Measurements from ENCODE around the gene HYAL2. TPM values are rescaled to one million over a fixed set of nuclear protein-coding genes. Genes with fewer than 3 reads are reported as not detected.
A peak's percentile ranks its signal among the peaks of the same experiment; 100 is the strongest.
"Not testable (repeated sequence)": the region's sequence is repeated elsewhere in the genome, so short reads cannot be mapped to it uniquely, and the experiment has no call there.

Gene HYAL2
- total RNA-seq, 6 experiments from 2014 or later: 13.0 to 41.6 (median 21.2) TPM

- H3K27me3 ChIP-seq: no peaks in the 10 kb centered on the region
- no peaks in the 10 kb centered on the region for H3K9me3 ChIP-seq
- H3K4me1 ChIP-seq: peaks cover 0 to 31% (median 5%) of the 10 kb centered on the region in 4 donors
- under 1% methylated on average over 18 of the region's 61 CpGs for WGBS (ENCODE audit: insufficient coverage, low coverage, low lambda C conversion rate, missing lambda C conversion rate)
- H3K27ac ChIP-seq: no peak overlapping the region
- ATAC-seq: peak; percentile 84 to 87 (median 85)
- DNase-seq: peak; percentile 89 to 90 (median 90)
- intact Hi-C loops (cut with DNase I): loop anchor here (5.0 kb wide), 2 partner anchors 46 to 49 kb away; partner anchors contain the start of gene HYAL2 (in 1 of the 2)
- H3K4me3 ChIP-seq: peak overlapping the region; percentile 4 to 31 (median 27)
- TF ChIP-seq POLR2A (IDR thresholded peaks at IDR 0.05) (no peak), CTCF (IDR thresholded peaks at IDR 0.05) (peak; percentile 97 to 99 (median 98))
- no peaks in the 10 kb centered on the region for H3K36me3 ChIP-seq
Observed at GRCh38 chr3:50272911-50273688, 49.4 kb downstream of the HYAL2 start.

- peaks cover 0 to 35% (median 5%) of the 10 kb centered on the region in 4 donors for H3K4me1 ChIP-seq
- not testable (repeated sequence) for H3K27ac ChIP-seq, H3K4me3 ChIP-seq, ATAC-seq, H3K9me3 ChIP-seq, H3K27me3 ChIP-seq, DNase-seq, H3K36me3 ChIP-seq
- intact Hi-C loops (cut with DNase I): loop anchor here (5.0 kb wide), 2 partner anchors 45 to 50 kb away; partner anchors contain the start of gene HYAL2 (in 1 of the 2)
- WGBS (ENCODE audit: insufficient coverage, low coverage, low lambda C conversion rate, missing lambda C conversion rate): 61% methylated on average over 8 of the region's 10 CpGs
Observed at GRCh38 chr3:50272538-50272910, 50.0 kb downstream of the HYAL2 start.

- WGBS (ENCODE audit: insufficient coverage, low coverage, low lambda C conversion rate, missing lambda C conversion rate): 54% methylated on average over 10 of the region's 10 CpGs
- Histone ChIP-seq H3K9me3 (no peaks in the 10 kb centered on the region), H3K27me3 (no peaks in the 10 kb centered on the region), H3K27ac (peak overlapping the region in 1 of 3 donors; percentile 4), H3K4me1 (peaks cover 0 to 41% (median 5%) of the 10 kb centered on the region in 4 donors), H3K36me3 (no peaks in the 10 kb centered on the region), H3K4me3 (no peak overlapping the region)
- intact Hi-C loops (cut with DNase I): loop anchor here (5.0 kb wide), 2 partner anchors 44 to 51 kb away; partner anchors contain the start of gene HYAL2 (in 1 of the 2)
- ATAC-seq: peak in 1 of 4 donors; percentile 28
- TF ChIP-seq POLR2A (IDR thresholded peaks at IDR 0.05): no peak
- TF ChIP-seq CTCF (IDR thresholded peaks at IDR 0.05): no peak
- no peak for DNase-seq
Observed at GRCh38 chr3:50271314-50271936, 51.1 kb downstream of the HYAL2 start.

- 60% methylated on average over 1 of the region's 19 CpGs for WGBS (ENCODE audit: insufficient coverage, low coverage, low lambda C conversion rate, missing lambda C conversion rate)
- TF ChIP-seq POLR2A (IDR thresholded peaks at IDR 0.05) (no peak), CTCF (IDR thresholded peaks at IDR 0.05) (no peak)
- Histone ChIP-seq H3K36me3 (no peaks in the 10 kb centered on the region), H3K4me3 (no peak overlapping the region), H3K27ac (peak overlapping the region in 1 of 3 donors; percentile 4), H3K9me3 (no peaks in the 10 kb centered on the region), H3K27me3 (no peaks in the 10 kb centered on the region), H3K4me1 (peaks cover 0 to 41% (median 5%) of the 10 kb centered on the region in 4 donors)
- ATAC-seq (no peak), DNase-seq (no peak)
- intact Hi-C loops (cut with DNase I): loop anchor here (5.0 kb wide), 2 partner anchors 43 to 52 kb away; partner anchors contain the start of gene HYAL2 (in 1 of the 2)
Observed at GRCh38 chr3:50270422-50271224, 51.9 kb downstream of the HYAL2 start.

Data from right lobe of liver (tissue), 6 donors.